HepG2 (cell line): ENCODE data around the gene CLMP. TPM values are rescaled to one million over a fixed set of nuclear protein-coding genes. Genes with fewer than 3 reads are reported as not detected.

Source experiments
- ATAC-seq: fragments of 200-7000 bp; cut with Tn5 transposase; 3 replicates; pipeline ENCODE4 v1.9.1; 2020; ENCODE audit warnings: mild to moderate bottlenecking, moderate library complexity
- BruUV-seq: library from RNA; stranded (reverse); fragments of 400-500 nt; replicated peaks from 2 replicates; lab custom pipeline; 2021; lab: Mats Ljungman, UMichigan
- CTCF ChIA-PET: fragments of 300-600 bp; formaldehyde crosslinking; extraction: SDS; loops from one replicate; lab custom pipeline; 2021; ENCODE audit warnings: low total read pairs, inconsistent platforms, low intra/inter-chr PET ratio; lab: Yijun Ruan, JAX
- POLR2A ChIA-PET: fragments of 350-600 bp; sonication (Branson Sonifier 250); formaldehyde crosslinking; loops from one replicate; lab custom pipeline; 2020; ENCODE audit warnings: antibody characterized with exemption, inconsistent platforms; lab: Yijun Ruan, JAX
- DNase-seq: peaks from one replicate; pipeline ENCODE4 v3.0.0-alpha.2; 2015; ENCODE audit warnings: low spot score
- FAIRE-seq: peaks from 3 replicates; lab custom pipeline; 2011; peaks lifted over from hg19 to GRCh38; lab: Jason Lieb, UNC
- H2AFZ ChIP-seq: one replicate; pipeline ENCODE4 v1.6.1; 2011; ENCODE audit warnings: low read length, inconsistent platforms
- H3K27ac ChIP-seq: fragments of 300-600 bp; 3 replicates; pipeline ENCODE4 v1.8.0; 2011; ENCODE audit warnings: mixed run types, mild to moderate bottlenecking, mixed read lengths, low read length, inconsistent platforms; ENCODE audit not compliant: insufficient read depth; ENCODE audit errors: extremely low read length
- H3K27me3 ChIP-seq, 2 experiments: fragments of 200-600 bp in 1 of 2; 2 replicates in 1 of 2; 3 replicates in 1 of 2; pipeline versions ENCODE4 v1.6.0 to v1.8.0; 2011; ENCODE audit warnings: low read length in 2 of 2, mild to moderate bottlenecking in 2 of 2, moderate library complexity in 2 of 2, inconsistent platforms in 1 of 2; ENCODE audit not compliant: insufficient read depth in 2 of 2, control insufficient read depth in 1 of 2
- H3K36me3 ChIP-seq, 2 experiments: fragments of 200-600 bp in 1 of 2; replicated peaks in 1 of 2; 2 replicates in 1 of 2; 3 replicates in 1 of 2; pipeline versions ENCODE4 v1.5.1 to v1.8.0; 2011; ENCODE audit warnings: low read length in 2 of 2, inconsistent platforms in 1 of 2; ENCODE audit not compliant: insufficient read depth in 2 of 2, control insufficient read depth in 1 of 2
- H3K4me1 ChIP-seq: 2 replicates; pipeline ENCODE4 v1.5.1; 2012; ENCODE audit warnings: low read length, inconsistent platforms; ENCODE audit not compliant: insufficient read depth
- H3K4me2 ChIP-seq: 2 replicates; pipeline ENCODE4 v1.6.0; 2011; ENCODE audit warnings: low read depth, low read length, inconsistent platforms
- H3K4me3 ChIP-seq, 3 experiments: fragments of 200-600 bp in 1 of 3; sonication (generic), shearing (Covaris generic) in 1 of 3; replicated peaks in 1 of 3; 2 replicates each; pipeline ENCODE4 v1.5.1; 2011 to 2016; ENCODE audit warnings: low read length in 3 of 3, inconsistent platforms in 2 of 3, low read depth in 2 of 3, mild to moderate bottlenecking in 2 of 3, control low read depth in 1 of 3, mixed read lengths in 1 of 3; ENCODE audit not compliant: insufficient read depth in 1 of 3
- H3K79me2 ChIP-seq: one replicate; pipeline ENCODE4 v1.6.1; 2011; ENCODE audit warnings: low read length, inconsistent platforms; ENCODE audit not compliant: insufficient read depth
- H3K9ac ChIP-seq: 2 replicates; pipeline ENCODE4 v1.6.0; 2011; ENCODE audit warnings: mild to moderate bottlenecking, low read depth, low read length, inconsistent platforms; ENCODE audit not compliant: insufficient read depth
- H3K9me3 ChIP-seq: 2 replicates; pipeline ENCODE4 v1.5.1; 2012; ENCODE audit warnings: mild to moderate bottlenecking, low read length
- H4K20me1 ChIP-seq: 2 replicates; pipeline ENCODE4 v1.6.0; 2011; ENCODE audit warnings: inconsistent platforms, mild to moderate bottlenecking, low read length, moderate library complexity; ENCODE audit not compliant: insufficient read depth
- ASH2L ChIP-seq: fragments of 300-600, 200-600 bp; sonication (generic); IDR thresholded peaks from 2 replicates; pipeline ENCODE4 v1.7.0; 2017; ENCODE audit warnings: low read depth, mild to moderate bottlenecking, moderate library complexity, mixed read lengths, low read length; ENCODE audit not compliant: insufficient read length
- BRD4 ChIP-seq: sonication (generic); formaldehyde crosslinking; IDR thresholded peaks from 2 replicates; pipeline ENCODE4 v1.4.0; 2020; ENCODE audit warnings: missing genetic modification reagents
- FOXC1 ChIP-seq: sonication (generic); formaldehyde crosslinking; IDR thresholded peaks from 2 replicates; pipeline ENCODE4 v1.8.0; 2022; ENCODE audit warnings: mild to moderate bottlenecking, missing genetic modification reagents, borderline replicate concordance
- NFKBIZ ChIP-seq: IDR thresholded peaks from 2 replicates; pipeline ENCODE4 v1.6.1; 2018; ENCODE audit warnings: missing genetic modification reagents, missing compliant biosample characterization
- PHF8 ChIP-seq: sonication (generic); formaldehyde crosslinking; IDR thresholded peaks from 2 replicates; pipeline ENCODE4 v1.5.0; 2020; ENCODE audit warnings: missing genetic modification reagents
- RFXANK ChIP-seq: IDR thresholded peaks from 2 replicates; pipeline ENCODE4 v1.6.1; 2016
- ZFAT ChIP-seq: sonication (generic); formaldehyde crosslinking; conservative IDR thresholded peaks from 2 replicates; pipeline ENCODE4 v1.8.1; 2023; ENCODE audit warnings: missing genetic modification reagents, inconsistent platforms
- ZNF446 ChIP-seq: sonication (generic); formaldehyde crosslinking; IDR thresholded peaks from 2 replicates; pipeline ENCODE4 v1.5.0; 2020; ENCODE audit warnings: mild to moderate bottlenecking, missing genetic modification reagents
- WGBS: methylation state at CpG from one replicate; pipeline ENCODE4 v1.1.6; 2017; ENCODE audit warnings: low lambda C conversion rate; 5-methylcytosine and 5-hydroxymethylcytosine counted together
- in situ Hi-C: cut with HindIII; loops from 2 replicates; pipeline ENCODE4 v1.10.0; 2017; ENCODE audit warnings: low pct_unique_long_range_greater_than_20kb; ENCODE audit not compliant: extremely low pct_ligation_motif_present
- intact Hi-C: fragments of 100-400 bp; cut with micrococcal nuclease; formaldehyde crosslinking; loops from one replicate; pipeline ENCODE4 v1.10.0; 2022; ENCODE audit not compliant: unreplicated experiment
- polyA plus RNA-seq, 8 experiments: library from polyadenylated mRNA; depleted of rRNA in 3 of 8; stranded (reverse) in 7 of 8; unstranded in 1 of 8; fragments of >200 nt; fragmentation: Illumina TruSeq in 4 of 8; extraction: Trizol in 4 of 8; gene quantifications; 2 replicates each; pipeline versions ENCODE4 v1.2.1 to v1.2.3, GENCODE V29; 2011 to 2016; ENCODE audit warnings: low read depth in 4 of 8, missing spikeins in 1 of 8, mixed read lengths in 1 of 8; ENCODE audit not compliant: insufficient read depth in 1 of 8
- total RNA-seq, 5 experiments: library from RNA; depleted of rRNA; stranded (reverse); fragments of >200 nt; fragmentation: Illumina TruSeq; extraction: Trizol; gene quantifications; 2 replicates each; pipeline ENCODE4 v1.2.3, GENCODE V29; 2016; ENCODE audit warnings: low read depth in 1 of 5
- TF ChIP-seq, protein P1 (sequence below): sonication (generic); formaldehyde crosslinking; IDR thresholded peaks from 2 replicates; pipeline ENCODE4 v1.4.0; 2020; ENCODE audit warnings: mild to moderate bottlenecking, missing genetic modification reagents, borderline replicate concordance
- TF ChIP-seq, protein P2 (sequence below): sonication (generic); formaldehyde crosslinking; IDR thresholded peaks from 2 replicates; pipeline ENCODE4 v1.9.0; 2022; ENCODE audit warnings: low read depth, missing genetic modification reagents
- TF ChIP-seq, protein P3 (sequence below): sonication (generic); formaldehyde crosslinking; IDR thresholded peaks from 2 replicates; pipeline ENCODE4 v1.4.0; 2020; ENCODE audit warnings: missing genetic modification reagents
- TF ChIP-seq, protein P4 (sequence below): IDR thresholded peaks from 2 replicates; pipeline ENCODE4 v1.4.0; 2020; ENCODE audit warnings: mild to moderate bottlenecking, missing genetic modification reagents

The CLMP gene
- total and polyA plus RNA-seq, 2 of the 13 experiments (the other 11 are each of a cell fraction or from before 2014, with no cell fraction given) = not detected

DNA sequence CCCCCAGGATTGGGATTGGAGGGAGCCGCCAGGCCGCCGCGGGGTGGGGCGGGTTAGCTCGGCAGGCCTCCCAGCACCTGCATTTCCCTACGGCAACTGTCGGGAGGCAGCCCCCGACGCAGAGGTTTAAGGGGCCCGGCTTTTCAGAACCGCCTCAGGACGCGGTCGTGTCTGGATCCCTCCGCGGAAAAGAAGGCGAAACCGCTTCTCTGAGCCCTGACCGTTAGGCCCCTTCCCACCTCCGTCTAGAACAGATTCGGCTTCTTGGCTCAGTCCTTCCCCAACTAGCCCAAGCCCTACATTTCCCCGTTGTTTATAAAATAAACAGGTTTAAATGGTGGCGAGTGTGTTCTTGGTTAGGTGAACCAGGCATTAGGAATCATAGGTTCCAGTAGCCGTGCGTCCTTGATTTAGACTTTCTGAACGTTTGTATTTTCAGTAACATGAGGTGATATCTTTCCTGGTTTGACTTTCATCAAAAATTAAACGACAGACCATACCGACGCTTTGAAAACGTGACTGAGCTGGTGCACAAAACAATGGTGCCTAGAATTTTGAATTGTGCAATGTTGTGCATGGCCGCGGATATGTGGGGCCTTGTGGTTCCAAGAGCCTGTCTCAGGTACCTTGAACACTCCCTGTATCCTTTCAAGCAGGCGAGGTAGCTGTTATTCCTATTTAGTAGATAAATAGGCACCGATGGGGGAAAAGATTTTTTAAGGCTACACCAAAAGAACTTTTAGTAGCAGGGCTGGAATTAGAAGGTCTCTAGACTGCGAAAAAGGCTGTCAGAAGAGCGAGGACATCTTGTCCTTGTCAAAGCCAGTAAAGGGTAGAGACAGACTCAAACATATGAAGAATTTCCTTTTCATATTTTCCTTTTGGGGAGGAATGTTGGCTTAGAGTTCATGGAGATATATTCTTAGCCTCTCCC, 131.9 kb downstream of the CLMP start:
- peaks cover 44% of the 10 kb centered on the region for H3K4me1 ChIP-seq
- TSS peak; percentile 83 for BruUV-seq
- peak overlapping the region; percentile 76 for H3K4me2 ChIP-seq
- peaks cover 34% of the 10 kb centered on the region for H4K20me1 ChIP-seq
- H3K9me3 ChIP-seq = no peaks in the 10 kb centered on the region
- ATAC-seq (peak; percentile 38), DNase-seq (peak; percentile 64), FAIRE-seq (no peak)
- peak overlapping the region; percentile 98 for H3K27ac ChIP-seq
- in situ Hi-C loops = no loop called here
- H3K27me3 ChIP-seq = no peaks in the 10 kb centered on the region; a peak in 1 of 5 replicates
- H2AFZ ChIP-seq = peak overlapping the region; percentile 0
- intact Hi-C loops = loop anchor here (5.0 kb wide), 1 partner anchor 421 kb away; no protein-coding TSS in a partner anchor
- POLR2A ChIA-PET = interaction anchor here (1.1 to 2.9 kb wide), 3 partner anchors 10 to 21 kb away, joined by 3 to 38 read pairs (median 20); no protein-coding TSS in a partner anchor
- peaks cover 11 to 29% of the 10 kb centered on the region in 2 experiments for H3K36me3 ChIP-seq
- CTCF ChIA-PET = no interaction called here
- peak overlapping the region; percentile 100 for H3K9ac ChIP-seq
- H3K4me3 ChIP-seq = peak overlapping the region; percentile 89 to 92 (median 90)
- peaks cover 55% of the 10 kb centered on the region for H3K79me2 ChIP-seq
- WGBS = 4% methylated on average over 22 of the region's 37 CpGs
- TF ChIP-seq RFXANK = no peak
- 0 out of 2 replicates have a peak, but pooled peaks have one; percentile 16 for TF ChIP-seq ZNF446 (CRISPR knock-in tag)
- TF ChIP-seq, protein P1, sequence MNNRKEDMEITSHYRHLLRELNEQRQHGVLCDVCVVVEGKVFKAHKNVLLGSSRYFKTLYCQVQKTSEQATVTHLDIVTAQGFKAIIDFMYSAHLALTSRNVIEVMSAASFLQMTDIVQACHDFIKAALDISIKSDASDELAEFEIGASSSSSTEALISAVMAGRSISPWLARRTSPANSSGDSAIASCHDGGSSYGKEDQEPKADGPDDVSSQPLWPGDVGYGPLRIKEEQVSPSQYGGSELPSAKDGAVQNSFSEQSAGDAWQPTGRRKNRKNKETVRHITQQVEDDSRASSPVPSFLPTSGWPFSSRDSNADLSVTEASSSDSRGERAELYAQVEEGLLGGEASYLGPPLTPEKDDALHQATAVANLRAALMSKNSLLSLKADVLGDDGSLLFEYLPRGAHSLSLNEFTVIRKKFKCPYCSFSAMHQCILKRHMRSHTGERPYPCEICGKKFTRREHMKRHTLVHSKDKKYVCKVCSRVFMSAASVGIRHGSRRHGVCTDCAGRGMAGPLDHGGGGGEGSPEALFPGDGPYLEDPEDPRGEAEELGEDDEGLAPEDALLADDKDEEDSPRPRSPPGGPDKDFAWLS (CRISPR knock-in tag) = no peak; the same call in 1 of the 2 replicates
- TF ChIP-seq PHF8 (CRISPR knock-in tag) = peak; percentile 18
- TF ChIP-seq BRD4 (CRISPR knock-in tag) = peak; percentile 29; the same call in 1 of the 2 replicates
- no peak for TF ChIP-seq NFKBIZ (CRISPR knock-in tag)
- TF ChIP-seq ZFAT (CRISPR knock-in tag) = 0 out of 2 replicates have a peak, but pooled peaks have one; percentile 67
- no peak for TF ChIP-seq FOXC1 (CRISPR knock-in tag)
- TF ChIP-seq, protein P2, sequence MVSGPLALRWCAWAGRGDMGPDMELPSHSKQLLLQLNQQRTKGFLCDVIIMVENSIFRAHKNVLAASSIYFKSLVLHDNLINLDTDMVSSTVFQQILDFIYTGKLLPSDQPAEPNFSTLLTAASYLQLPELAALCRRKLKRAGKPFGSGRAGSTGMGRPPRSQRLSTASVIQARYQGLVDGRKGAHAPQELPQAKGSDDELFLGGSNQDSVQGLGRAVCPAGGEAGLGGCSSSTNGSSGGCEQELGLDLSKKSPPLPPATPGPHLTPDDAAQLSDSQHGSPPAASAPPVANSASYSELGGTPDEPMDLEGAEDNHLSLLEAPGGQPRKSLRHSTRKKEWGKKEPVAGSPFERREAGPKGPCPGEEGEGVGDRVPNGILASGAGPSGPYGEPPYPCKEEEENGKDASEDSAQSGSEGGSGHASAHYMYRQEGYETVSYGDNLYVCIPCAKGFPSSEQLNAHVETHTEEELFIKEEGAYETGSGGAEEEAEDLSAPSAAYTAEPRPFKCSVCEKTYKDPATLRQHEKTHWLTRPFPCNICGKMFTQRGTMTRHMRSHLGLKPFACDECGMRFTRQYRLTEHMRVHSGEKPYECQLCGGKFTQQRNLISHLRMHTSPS (CRISPR knock-in tag) = peak; percentile 20; the same call in 1 of the 2 replicates
- TF ChIP-seq, protein P3, sequence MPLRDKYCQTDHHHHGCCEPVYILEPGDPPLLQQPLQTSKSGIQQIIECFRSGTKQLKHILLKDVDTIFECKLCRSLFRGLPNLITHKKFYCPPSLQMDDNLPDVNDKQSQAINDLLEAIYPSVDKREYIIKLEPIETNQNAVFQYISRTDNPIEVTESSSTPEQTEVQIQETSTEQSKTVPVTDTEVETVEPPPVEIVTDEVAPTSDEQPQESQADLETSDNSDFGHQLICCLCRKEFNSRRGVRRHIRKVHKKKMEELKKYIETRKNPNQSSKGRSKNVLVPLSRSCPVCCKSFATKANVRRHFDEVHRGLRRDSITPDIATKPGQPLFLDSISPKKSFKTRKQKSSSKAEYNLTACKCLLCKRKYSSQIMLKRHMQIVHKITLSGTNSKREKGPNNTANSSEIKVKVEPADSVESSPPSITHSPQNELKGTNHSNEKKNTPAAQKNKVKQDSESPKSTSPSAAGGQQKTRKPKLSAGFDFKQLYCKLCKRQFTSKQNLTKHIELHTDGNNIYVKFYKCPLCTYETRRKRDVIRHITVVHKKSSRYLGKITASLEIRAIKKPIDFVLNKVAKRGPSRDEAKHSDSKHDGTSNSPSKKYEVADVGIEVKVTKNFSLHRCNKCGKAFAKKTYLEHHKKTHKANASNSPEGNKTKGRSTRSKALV (CRISPR knock-in tag) = 0 out of 2 replicates have a peak, but pooled peaks have one; percentile 28
- peak; percentile 23 for TF ChIP-seq ASH2L
- TF ChIP-seq, protein P4, sequence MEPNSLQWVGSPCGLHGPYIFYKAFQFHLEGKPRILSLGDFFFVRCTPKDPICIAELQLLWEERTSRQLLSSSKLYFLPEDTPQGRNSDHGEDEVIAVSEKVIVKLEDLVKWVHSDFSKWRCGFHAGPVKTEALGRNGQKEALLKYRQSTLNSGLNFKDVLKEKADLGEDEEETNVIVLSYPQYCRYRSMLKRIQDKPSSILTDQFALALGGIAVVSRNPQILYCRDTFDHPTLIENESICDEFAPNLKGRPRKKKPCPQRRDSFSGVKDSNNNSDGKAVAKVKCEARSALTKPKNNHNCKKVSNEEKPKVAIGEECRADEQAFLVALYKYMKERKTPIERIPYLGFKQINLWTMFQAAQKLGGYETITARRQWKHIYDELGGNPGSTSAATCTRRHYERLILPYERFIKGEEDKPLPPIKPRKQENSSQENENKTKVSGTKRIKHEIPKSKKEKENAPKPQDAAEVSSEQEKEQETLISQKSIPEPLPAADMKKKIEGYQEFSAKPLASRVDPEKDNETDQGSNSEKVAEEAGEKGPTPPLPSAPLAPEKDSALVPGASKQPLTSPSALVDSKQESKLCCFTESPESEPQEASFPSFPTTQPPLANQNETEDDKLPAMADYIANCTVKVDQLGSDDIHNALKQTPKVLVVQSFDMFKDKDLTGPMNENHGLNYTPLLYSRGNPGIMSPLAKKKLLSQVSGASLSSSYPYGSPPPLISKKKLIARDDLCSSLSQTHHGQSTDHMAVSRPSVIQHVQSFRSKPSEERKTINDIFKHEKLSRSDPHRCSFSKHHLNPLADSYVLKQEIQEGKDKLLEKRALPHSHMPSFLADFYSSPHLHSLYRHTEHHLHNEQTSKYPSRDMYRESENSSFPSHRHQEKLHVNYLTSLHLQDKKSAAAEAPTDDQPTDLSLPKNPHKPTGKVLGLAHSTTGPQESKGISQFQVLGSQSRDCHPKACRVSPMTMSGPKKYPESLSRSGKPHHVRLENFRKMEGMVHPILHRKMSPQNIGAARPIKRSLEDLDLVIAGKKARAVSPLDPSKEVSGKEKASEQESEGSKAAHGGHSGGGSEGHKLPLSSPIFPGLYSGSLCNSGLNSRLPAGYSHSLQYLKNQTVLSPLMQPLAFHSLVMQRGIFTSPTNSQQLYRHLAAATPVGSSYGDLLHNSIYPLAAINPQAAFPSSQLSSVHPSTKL (CRISPR knock-in tag) = no peak
